CD14-positive monocyte (primary cell): Measurements from ENCODE around the gene RABGAP1. TPM values are rescaled to one million over a fixed set of nuclear protein-coding genes. Genes with fewer than 3 reads are reported as not detected.

Experiments used
- DNase-seq, 3 donors: peaks; one replicate each; pipeline ENCODE4 v3.0.0-alpha.2; 2011 to 2022
- H2AFZ ChIP-seq: 2 replicates; pipeline ENCODE4 v1.6.0; 2012; ENCODE audit warnings: mild to moderate bottlenecking, low read depth, low read length, inconsistent platforms; ENCODE audit not compliant: insufficient read depth, poor library complexity, severe bottlenecking
- H3K27ac ChIP-seq, 2 donors: 1 replicate in 1 of 2; 2 replicates in 1 of 2; pipeline ENCODE4 v1.5.1; 2012 to 2013; ENCODE audit warnings: low read length in 2 of 2, control low read depth in 1 of 2, inconsistent platforms in 1 of 2, low read depth in 1 of 2, mild to moderate bottlenecking in 1 of 2
- H3K27me3 ChIP-seq, 2 donors: one replicate each; pipeline versions ENCODE4 v1.6.0 to v1.6.1; 2011 to 2013; ENCODE audit warnings: low read length in 2 of 2; ENCODE audit not compliant: control insufficient read depth in 2 of 2, insufficient read depth in 2 of 2
- H3K36me3 ChIP-seq, 2 donors: replicated peaks in 1 of 2; 1 replicate in 1 of 2; 2 replicates in 1 of 2; pipeline versions ENCODE4 v1.5.1 to v1.6.1; 2012 to 2013; ENCODE audit warnings: low read length in 2 of 2, control low read depth in 1 of 2, inconsistent platforms in 1 of 2, mild to moderate bottlenecking in 1 of 2; ENCODE audit not compliant: insufficient read depth in 2 of 2, control insufficient read depth in 1 of 2
- H3K4me1 ChIP-seq, 2 donors: 1 replicate in 1 of 2; 2 replicates in 1 of 2; pipeline versions ENCODE4 v1.5.1 to v1.6.1; 2012 to 2013; ENCODE audit warnings: low read length in 2 of 2, control low read depth in 1 of 2, inconsistent platforms in 1 of 2, mild to moderate bottlenecking in 1 of 2, moderate library complexity in 1 of 2; ENCODE audit not compliant: insufficient read depth in 2 of 2, control insufficient read depth in 1 of 2
- H3K4me2 ChIP-seq: replicated peaks from 2 replicates; pipeline ENCODE3; 2012; ENCODE audit warnings: low read length, moderate library complexity, mild to moderate bottlenecking; ENCODE audit not compliant: poor library complexity, severe bottlenecking; ENCODE audit errors: extremely low read depth
- H3K4me3 ChIP-seq, 3 experiments: fragments of 200-600 bp in 1 of 3; sonication (generic) in 1 of 3; replicated peaks in 1 of 3; 1 replicate in 2 of 3; 2 replicates in 1 of 3; pipeline ENCODE4 v1.5.1; 2011 to 2013; ENCODE audit warnings: low read length in 3 of 3, mild to moderate bottlenecking in 3 of 3, control low read depth in 2 of 3, low read depth in 2 of 3, inconsistent platforms in 1 of 3, moderate library complexity in 1 of 3
- H3K79me2 ChIP-seq: 2 replicates; pipeline ENCODE4 v1.6.0; 2012; ENCODE audit warnings: mild to moderate bottlenecking, control low read depth, inconsistent platforms, low read length, moderate library complexity; ENCODE audit not compliant: insufficient read depth
- H3K9ac ChIP-seq: 2 replicates; pipeline ENCODE4 v1.6.0; 2017; ENCODE audit warnings: low read length, mild to moderate bottlenecking; ENCODE audit not compliant: insufficient read depth, poor library complexity, severe bottlenecking
- H3K9me3 ChIP-seq, 2 donors: replicated peaks in 1 of 2; 1 replicate in 1 of 2; 2 replicates in 1 of 2; pipeline versions ENCODE4 v1.5.1 to v1.6.1; 2012 to 2013; ENCODE audit warnings: low read length in 2 of 2, control low read depth in 1 of 2; ENCODE audit not compliant: control insufficient read depth in 1 of 2, insufficient read depth in 1 of 2
- H4K20me1 ChIP-seq: 2 replicates; pipeline ENCODE4 v1.6.0; 2012; ENCODE audit warnings: mild to moderate bottlenecking, low read length, control low read depth, moderate library complexity; ENCODE audit not compliant: insufficient read depth
- H3K27ac Mint-ChIP-seq, 7 donors: one replicate each; pipeline ENCODE4 v1.8.0; 2020; ENCODE audit warnings: mild to moderate bottlenecking in 7 of 7, mixed read lengths in 7 of 7, moderate library complexity in 6 of 7, inconsistent platforms in 2 of 7
- H3K27me3 Mint-ChIP-seq, 3 donors: one replicate each; pipeline ENCODE4 v1.8.0; 2021 to 2022; ENCODE audit warnings: low read depth in 3 of 3, mild to moderate bottlenecking in 3 of 3, mixed read lengths in 3 of 3, moderate library complexity in 3 of 3, inconsistent platforms in 1 of 3
- H3K36me3 Mint-ChIP-seq, 2 donors: one replicate each; pipeline ENCODE4 v1.8.0; 2020; ENCODE audit warnings: mixed read lengths in 2 of 2, inconsistent platforms in 1 of 2, mild to moderate bottlenecking in 1 of 2
- H3K4me1 Mint-ChIP-seq: one replicate; pipeline ENCODE4 v1.8.0; 2020; ENCODE audit warnings: mild to moderate bottlenecking, mixed read lengths
- H3K4me3 Mint-ChIP-seq, 2 donors: one replicate each; pipeline ENCODE4 v1.8.0; 2020; ENCODE audit warnings: mild to moderate bottlenecking in 2 of 2, mixed read lengths in 2 of 2, moderate library complexity in 1 of 2
- H3K9me3 Mint-ChIP-seq, 7 donors: one replicate each; pipeline ENCODE4 v1.8.0; 2020 to 2022; ENCODE audit warnings: mixed read lengths in 7 of 7, mild to moderate bottlenecking in 6 of 7, moderate library complexity in 6 of 7, inconsistent platforms in 2 of 7
- WGBS: methylation state at CpG from one replicate; pipeline ENCODE4 v1.1.5; 2013; ENCODE audit warnings: missing lambda C conversion rate; ENCODE audit not compliant: insufficient coverage; 5-methylcytosine and 5-hydroxymethylcytosine counted together
- intact Hi-C, 2 donors: fragments of 100-400 bp; cut with micrococcal nuclease; formaldehyde crosslinking; loops; one replicate each; pipeline versions ENCODE4 v1.15.0 to v1.15.1; 2023
- polyA plus RNA-seq, 3 donors: library from polyadenylated mRNA; depleted of rRNA in 1 of 3; unstranded in 2 of 3; stranded (reverse) in 1 of 3; fragments of 300-500 nt in 2 of 3; fragments of >200 nt in 1 of 3; fragmentation: Illumina TruSeq in 2 of 3; gene quantifications; 1 replicate in 2 of 3; 2 replicates in 1 of 3; pipeline ENCODE4 v1.2.3, GENCODE V29; 2012 to 2021
- TF ChIP-seq, protein P1 (sequence below): fragments of 200-600 bp; IDR thresholded peaks from one replicate; pipeline ENCODE4 v1.8.0; 2022; ENCODE audit warnings: antibody characterized with exemption, mild to moderate bottlenecking

Gene RABGAP1
- polyA plus RNA-seq, 3 donors = 14.7 to 24.1 (median 19.3) TPM

DNA sequence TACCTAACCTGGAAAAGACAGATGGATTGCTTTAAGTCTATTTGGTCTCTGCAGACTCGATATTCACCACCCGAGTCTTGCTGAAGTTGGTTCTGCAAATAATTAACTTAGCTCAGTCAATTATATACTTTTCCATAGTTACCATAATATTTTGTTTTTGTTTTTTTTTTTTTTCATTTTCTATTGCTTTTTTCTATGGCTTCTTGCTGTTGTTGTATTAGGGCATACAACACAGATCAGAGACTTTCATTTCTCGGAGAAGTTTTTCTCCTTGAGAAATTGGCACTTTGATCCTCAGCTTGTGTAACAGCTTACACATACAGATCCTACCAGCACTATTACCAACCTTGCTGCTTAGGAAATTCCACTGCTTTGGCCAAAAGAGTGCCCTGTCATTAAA, 180.6 kb downstream of the RABGAP1 start:
- no peaks in the 10 kb centered on the region for H3K27me3 Mint-ChIP-seq
- H3K36me3 Mint-ChIP-seq = peaks cover 2 to 3% of the 10 kb centered on the region in 2 donors
- no peaks in the 10 kb centered on the region for H3K4me1 Mint-ChIP-seq
- H4K20me1 ChIP-seq = no peaks in the 10 kb centered on the region
- H3K4me3 Mint-ChIP-seq = no peak overlapping the region
- WGBS = 100% methylated on average over 1 of the region's 3 CpGs
- no peaks in the 10 kb centered on the region for H3K9me3 Mint-ChIP-seq
- no peak overlapping the region for H3K9ac ChIP-seq
- no peak overlapping the region for H3K27ac Mint-ChIP-seq
- no peaks in the 10 kb centered on the region for H3K27me3 ChIP-seq
- no peak overlapping the region for H2AFZ ChIP-seq
- no peaks in the 10 kb centered on the region for H3K36me3 ChIP-seq
- H3K4me1 ChIP-seq = no peaks in the 10 kb centered on the region
- H3K27ac ChIP-seq = no peak overlapping the region
- H3K4me2 ChIP-seq = no peak overlapping the region
- TF ChIP-seq, protein P1, sequence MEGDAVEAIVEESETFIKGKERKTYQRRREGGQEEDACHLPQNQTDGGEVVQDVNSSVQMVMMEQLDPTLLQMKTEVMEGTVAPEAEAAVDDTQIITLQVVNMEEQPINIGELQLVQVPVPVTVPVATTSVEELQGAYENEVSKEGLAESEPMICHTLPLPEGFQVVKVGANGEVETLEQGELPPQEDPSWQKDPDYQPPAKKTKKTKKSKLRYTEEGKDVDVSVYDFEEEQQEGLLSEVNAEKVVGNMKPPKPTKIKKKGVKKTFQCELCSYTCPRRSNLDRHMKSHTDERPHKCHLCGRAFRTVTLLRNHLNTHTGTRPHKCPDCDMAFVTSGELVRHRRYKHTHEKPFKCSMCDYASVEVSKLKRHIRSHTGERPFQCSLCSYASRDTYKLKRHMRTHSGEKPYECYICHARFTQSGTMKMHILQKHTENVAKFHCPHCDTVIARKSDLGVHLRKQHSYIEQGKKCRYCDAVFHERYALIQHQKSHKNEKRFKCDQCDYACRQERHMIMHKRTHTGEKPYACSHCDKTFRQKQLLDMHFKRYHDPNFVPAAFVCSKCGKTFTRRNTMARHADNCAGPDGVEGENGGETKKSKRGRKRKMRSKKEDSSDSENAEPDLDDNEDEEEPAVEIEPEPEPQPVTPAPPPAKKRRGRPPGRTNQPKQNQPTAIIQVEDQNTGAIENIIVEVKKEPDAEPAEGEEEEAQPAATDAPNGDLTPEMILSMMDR = no peak
- DNase-seq = no peak
- intact Hi-C loops = no loop called here
- no peaks in the 10 kb centered on the region for H3K9me3 ChIP-seq
- H3K79me2 ChIP-seq = no peaks in the 10 kb centered on the region
- no peak overlapping the region for H3K4me3 ChIP-seq

DNA sequence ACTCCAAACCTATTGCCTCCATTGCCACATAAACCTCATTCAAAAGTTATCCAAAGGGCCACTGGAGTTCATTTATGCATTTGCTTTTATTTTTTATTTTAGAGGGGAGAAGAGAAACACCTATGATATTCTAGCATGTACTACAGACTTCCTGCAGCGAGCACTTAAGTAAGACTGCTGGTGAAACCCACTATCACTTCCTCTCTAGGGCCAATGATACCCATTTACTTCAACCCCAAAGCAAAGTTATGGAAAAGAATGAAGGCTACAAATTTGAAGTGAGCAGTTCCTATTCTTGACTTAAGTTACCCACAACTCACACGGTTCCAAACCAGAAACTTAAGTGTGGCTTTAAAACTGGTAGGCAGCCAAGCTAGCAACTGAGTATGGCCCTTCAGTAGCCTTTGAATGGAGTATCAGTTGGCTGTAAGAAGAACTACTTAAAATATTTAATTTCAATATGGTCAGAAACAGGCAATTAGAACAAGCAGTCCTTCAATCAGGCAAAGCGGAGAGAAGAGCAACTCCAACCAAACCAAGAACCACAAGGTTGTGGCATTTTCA, 186.8 kb downstream of the RABGAP1 start:
- Histone ChIP-seq H2AFZ (no peak overlapping the region), H3K79me2 (no peaks in the 10 kb centered on the region), H3K9me3 (no peaks in the 10 kb centered on the region), H3K4me1 (no peaks in the 10 kb centered on the region), H4K20me1 (no peaks in the 10 kb centered on the region), H3K4me2 (no peak overlapping the region), H3K9ac (no peak overlapping the region), H3K36me3 (no peaks in the 10 kb centered on the region), H3K27me3 (no peaks in the 10 kb centered on the region), H3K27ac (no peak overlapping the region), H3K4me3 (no peak overlapping the region)
- intact Hi-C loops = no loop called here
- Mint-ChIP-seq H3K4me3 (no peak overlapping the region), H3K27ac (no peak overlapping the region), H3K4me1 (peaks cover 7% of the 10 kb centered on the region), H3K27me3 (no peaks in the 10 kb centered on the region), H3K36me3 (no peaks in the 10 kb centered on the region), H3K9me3 (no peaks in the 10 kb centered on the region)
- DNase-seq = no peak
- WGBS = no CpG with 5 or more reads among the region's 3 CpGs
- TF ChIP-seq, protein P1 = no peak
